ENCODE measurements around the gene NELL1.

- TF ChIP-seq GATA2 (IDR thresholded peaks at IDR 0.05; ENCODE audit: low read depth, low read length): no peak
- no peak for TF ChIP-seq GATA3 (IDR thresholded peaks at IDR 0.05; ENCODE audit: low read depth, low read length)
Observed at GRCh38 chr11:20912922-20913512, 243.6 kb downstream of the NELL1 start.
